HG02571 (cell line): Measurements from ENCODE around the gene STAB1.

Experiments
- ATAC-seq: cut with Tn5 transposase; IDR thresholded peaks from one replicate; pipeline ENCODE4 v1.9.1; 2021; ENCODE audit warnings: mild to moderate bottlenecking, moderate library complexity; ENCODE audit not compliant: unreplicated experiment

STAB1 gene

GRCh38 chr3:52532838-52533622, 37.9 kb downstream of the STAB1 start:
- ATAC-seq: no peak

- ATAC-seq: peak; percentile 29
Observed at GRCh38 chr3:52533623-52534280, 38.6 kb downstream of the STAB1 start, which contains the start of gene NT5DC2. NT5DC2 (minus strand) TSS chr3:52533857; CDS start chr3:52533737, 120 bp downstream.

GRCh38 chr3:52534281-52535183, 39.4 kb downstream of the STAB1 start:
- no peak for ATAC-seq

- ATAC-seq: no peak
Observed at GRCh38 chr3:52535411-52536111, 40.4 kb downstream of the STAB1 start.

DNA sequence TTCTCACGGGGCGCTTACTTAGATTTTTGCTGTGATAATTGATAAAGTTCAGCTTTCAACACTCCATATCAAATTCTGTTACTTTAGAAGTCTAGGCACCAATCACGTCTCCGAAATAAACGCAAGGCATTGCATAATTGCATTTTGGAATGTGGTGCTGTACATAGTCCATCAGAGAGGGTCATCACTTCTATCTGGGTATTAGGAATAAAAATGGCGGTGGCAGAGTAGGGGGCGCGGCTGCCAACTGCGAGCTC, 40.9 kb downstream of the STAB1 start:
- ATAC-seq: no peak

DNA sequence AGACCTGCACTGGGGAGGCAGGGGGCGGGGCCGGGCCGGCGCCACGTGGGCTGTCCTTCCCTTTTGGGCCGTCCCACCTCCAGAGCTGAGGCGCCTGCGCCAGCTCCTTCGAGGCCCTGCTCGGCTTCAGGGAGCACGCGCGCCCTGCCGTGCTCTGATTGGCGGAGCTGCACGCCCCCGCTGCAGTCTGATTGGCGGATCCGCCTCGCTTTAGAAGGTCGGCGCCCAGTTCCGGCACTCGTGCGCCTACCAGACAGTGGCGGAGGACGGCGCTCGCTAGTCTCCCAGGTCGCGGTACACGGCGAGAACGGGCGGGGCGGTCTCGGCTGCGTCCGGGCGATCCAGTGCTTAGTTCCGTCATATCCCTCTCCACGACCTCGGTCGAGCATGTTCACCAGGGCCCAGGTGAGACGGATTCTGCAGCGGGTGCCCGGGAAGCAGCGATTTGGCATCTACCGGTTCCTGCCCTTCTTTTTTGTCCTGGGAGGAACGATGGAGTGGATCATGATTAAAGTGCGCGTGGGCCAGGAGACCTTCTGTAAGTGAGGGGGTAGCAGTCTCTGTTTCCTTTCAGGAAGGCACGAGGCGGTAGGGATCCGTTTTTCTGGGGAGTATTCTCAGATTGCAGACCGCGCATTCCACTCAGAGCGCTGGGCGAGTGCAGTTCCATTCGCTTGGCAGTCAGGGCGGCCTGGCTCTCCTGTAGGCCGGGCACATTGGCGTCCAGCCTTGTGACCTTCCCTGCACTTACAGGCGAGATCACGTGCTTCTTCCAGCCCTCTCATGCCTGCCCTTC, 41.4 kb downstream of the STAB1 start, which contains the start of gene UQCC5:
UQCC5 (plus strand) TSS at position 237 of the 796 bp plus-strand sequence; CDS start at position 388, 151 bp downstream.
- ATAC-seq: peak; percentile 74

- no peak for ATAC-seq
Observed at GRCh38 chr3:52537165-52537620, 42.1 kb downstream of the STAB1 start.

- ATAC-seq: no peak
Observed at GRCh38 chr3:52537726-52538421, 42.7 kb downstream of the STAB1 start.

- no peak for ATAC-seq
Observed at GRCh38 chr3:52539010-52539653, 44.0 kb downstream of the STAB1 start.

DNA sequence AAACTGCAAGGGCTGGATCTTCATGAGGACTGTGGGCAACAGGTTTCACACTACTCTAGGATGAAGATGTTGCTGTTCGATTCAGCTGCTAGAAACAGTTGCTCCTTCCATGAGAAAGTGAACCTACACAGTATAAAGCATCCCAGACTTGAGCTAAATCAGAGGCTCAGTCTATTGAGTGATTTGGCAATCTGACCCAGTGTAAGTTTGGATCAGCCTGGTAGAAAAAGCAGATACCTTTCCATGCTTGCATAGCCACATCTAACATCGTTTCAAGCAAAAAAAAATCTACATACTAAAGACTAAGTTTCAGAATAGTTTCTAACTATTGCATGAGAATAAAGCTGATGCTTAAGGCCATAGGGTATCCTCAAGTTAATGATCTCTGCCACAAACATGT, 45.9 kb downstream of the STAB1 start:
- no peak for ATAC-seq

DNA sequence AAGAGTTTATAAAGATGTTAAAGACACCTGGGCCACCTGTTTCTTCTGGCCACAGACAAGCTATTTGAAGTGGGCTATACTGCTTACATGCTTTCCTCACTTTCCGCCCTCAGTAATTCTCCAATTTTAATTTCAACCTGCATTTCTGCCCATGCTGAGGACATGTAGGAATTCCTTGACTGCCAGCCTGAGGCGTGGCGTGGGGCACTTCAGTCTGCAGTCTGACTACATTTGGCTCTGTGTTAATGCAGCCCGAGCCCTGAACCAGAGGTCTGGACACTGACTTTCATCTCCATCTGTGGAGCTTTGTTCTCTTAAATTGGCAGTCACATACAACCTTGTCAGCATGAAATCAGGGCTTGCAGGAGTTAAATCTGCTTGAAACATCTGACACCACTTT, 49.8 kb downstream of the STAB1 start:
- ATAC-seq: no peak

DNA sequence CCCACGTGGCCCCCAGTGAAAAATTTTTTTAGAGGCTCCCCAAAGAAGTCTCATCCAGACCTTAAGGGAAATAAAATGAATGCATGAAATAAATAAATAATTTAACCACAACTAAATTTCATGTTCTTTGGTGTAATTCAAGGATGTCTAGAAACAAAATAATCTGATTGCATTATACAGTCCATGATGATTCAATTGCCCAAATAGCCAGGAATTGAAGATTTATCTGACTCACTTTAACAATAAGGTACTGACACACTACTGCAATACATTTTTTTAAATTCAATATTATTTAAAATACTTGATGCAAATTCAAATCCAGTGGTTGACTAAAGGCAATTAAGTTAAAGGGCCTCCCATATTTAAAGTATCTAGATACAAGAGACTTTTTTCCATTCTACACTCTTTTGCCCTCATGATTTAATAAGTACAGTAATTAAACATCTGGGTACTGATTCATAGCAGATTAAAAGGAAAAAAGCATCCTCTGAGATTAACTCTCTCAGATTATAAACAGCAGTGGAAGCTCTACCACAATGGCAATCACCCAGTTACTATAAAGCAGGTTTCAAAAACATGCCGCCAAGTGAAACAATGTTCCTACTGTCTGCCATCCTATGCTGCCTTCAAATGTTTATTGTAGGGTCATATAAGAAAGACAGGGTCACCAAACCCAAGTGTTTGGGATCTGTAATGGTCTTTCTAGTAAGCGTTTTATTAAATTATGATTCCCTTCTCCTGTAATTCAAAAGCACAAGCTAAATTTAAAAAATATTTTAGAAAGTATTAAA, 51.2 kb downstream of the STAB1 start:
- ATAC-seq: no peak

DNA sequence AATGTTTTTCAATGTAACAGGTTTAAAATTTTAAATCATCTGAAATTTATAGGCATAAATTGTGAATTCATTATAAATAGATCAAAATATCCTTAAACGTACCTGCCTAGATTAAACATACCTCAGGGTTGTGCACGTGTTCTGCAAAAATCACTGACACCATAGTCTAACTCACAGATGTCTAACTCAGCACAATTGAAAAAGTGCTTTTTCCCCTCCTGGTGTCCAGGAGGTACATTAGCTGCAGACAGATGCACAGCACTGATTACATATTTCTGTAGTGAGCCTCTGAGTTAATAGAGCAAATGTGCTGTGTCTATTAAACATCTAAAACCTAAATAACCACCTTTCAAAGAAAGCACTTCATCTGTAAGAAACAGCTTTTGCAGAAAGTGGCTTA, 52.0 kb downstream of the STAB1 start:
- no peak for ATAC-seq

DNA sequence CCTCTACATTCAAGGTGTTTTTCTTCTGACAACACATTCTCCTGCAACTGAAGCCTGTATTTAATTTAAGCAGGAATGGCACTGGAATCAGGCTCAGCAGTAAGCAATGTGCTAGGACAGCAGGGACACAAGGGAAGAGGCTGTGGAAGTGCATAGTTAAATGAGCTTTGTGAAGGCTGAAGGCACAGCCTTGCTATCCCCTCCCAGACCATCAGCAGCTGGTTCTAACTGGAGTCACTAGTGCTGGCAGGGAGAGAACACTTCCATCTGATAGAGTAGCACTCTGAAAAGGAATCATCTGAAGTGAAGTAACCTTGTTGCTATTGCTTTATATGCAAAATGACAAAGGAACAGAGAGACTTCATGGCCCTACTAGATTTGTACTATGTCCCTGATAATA, 56.0 kb downstream of the STAB1 start:
- ATAC-seq: no peak

- ATAC-seq: no peak
Observed at GRCh38 chr3:52552089-52552488, 57.0 kb downstream of the STAB1 start.

DNA sequence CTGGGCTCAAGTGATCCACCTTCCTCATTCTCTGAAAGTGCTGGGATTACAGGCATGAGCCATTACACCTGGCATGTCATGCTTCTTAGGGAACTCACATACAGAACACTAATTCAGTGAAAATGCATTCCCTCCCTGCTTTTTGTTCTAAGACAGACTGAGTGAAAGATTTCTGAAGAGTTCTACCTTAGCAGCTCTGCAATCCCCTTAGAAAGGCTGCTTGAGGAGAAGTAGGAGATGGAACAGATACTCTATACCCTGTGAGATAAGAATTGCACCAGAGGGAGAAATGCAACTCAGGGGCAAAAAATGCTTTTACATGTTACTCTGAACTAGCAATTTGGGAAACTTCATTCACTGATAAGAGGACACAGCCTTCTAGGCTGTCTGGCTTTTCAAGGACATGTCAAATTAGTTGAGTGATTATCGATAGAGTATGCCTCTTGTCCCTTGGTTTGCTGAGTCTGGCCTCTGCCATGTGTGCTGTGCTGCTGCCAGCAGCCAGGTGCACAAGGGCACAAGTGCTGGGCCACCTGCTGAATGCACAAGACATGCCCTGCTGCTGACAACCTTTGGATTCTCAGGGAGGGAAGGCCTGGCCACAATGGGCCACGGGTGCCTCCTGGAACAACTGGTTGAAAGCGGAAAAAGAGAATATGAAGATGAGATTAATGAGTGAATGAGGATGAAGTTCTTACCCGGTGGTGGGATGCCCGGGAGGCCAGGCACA, 59.1 kb downstream of the STAB1 start:
- ATAC-seq: no peak

DNA sequence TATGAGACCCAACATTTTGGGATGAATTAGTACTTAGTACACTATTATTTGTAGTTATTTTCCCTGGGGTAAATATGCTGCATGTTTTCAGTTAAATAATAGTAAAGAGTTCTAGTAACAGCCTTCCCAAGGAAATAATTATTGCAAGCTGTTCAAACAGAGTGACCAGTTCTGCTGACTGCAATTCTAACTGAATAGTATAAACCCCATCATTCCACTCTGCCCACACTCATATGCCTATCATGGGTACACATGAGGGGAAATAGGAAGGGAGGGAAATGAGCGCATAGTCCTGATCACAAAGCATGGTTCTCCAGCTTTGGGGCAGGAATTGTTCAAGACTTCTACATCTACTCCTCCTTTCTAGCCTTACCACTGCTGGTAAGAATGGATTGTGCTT, 59.9 kb downstream of the STAB1 start:
- ATAC-seq: no peak
